K562 (cell line): ENCODE results near the gene PTRHD1. TPM values are rescaled to one million over a fixed set of nuclear protein-coding genes. Genes with fewer than 3 reads are reported as not detected.
"Not testable (repeated sequence)": the region's sequence is repeated elsewhere in the genome, so short reads cannot be mapped to it uniquely, and the experiment has no call there.

ENCODE experiments used
- ATAC-seq: fragments of 200-7000 bp; cut with Tn5 transposase; 3 replicates; pipeline ENCODE4 v1.9.1; 2020; ENCODE audit warnings: moderate library complexity
- BruUV-seq: library from RNA; stranded (reverse); fragments of 400-500 nt; replicated peaks from 2 replicates; lab custom pipeline; 2021; lab: Mats Ljungman, UMichigan
- CTCF ChIA-PET: fragments of 300-600 bp; formaldehyde crosslinking; extraction: SDS; loops from one replicate; lab custom pipeline; 2021; ENCODE audit warnings: low intra/inter-chr PET ratio; lab: Yijun Ruan, JAX
- POLR2A ChIA-PET: fragments of 300-600, 350-650 bp; sonication (Branson Sonifier 250); formaldehyde crosslinking; extraction: SDS; loops from one replicate; lab custom pipeline; 2021; ENCODE audit warnings: antibody characterized with exemption, inconsistent platforms; lab: Yijun Ruan, JAX
- DNase-seq, 4 experiments: peaks; one replicate each; pipeline versions ENCODE4 v3.0.0 to v3.0.0-alpha.2; 2011 to 2018; ENCODE audit warnings: low spot score in 3 of 4, mixed read lengths in 3 of 4; ENCODE audit errors: extremely low read depth in 1 of 4
- FAIRE-seq: peaks from 2 replicates; lab custom pipeline; 2011; peaks lifted over from hg19 to GRCh38; lab: Jason Lieb, UNC
- H2AFZ ChIP-seq: 2 replicates; pipeline ENCODE4 v1.6.0; 2011; ENCODE audit warnings: low read depth, low read length, control low read depth, inconsistent platforms
- H3K27ac ChIP-seq: fragments of 200-600 bp; 3 replicates; pipeline ENCODE4 v1.8.0; 2011; ENCODE audit warnings: low read depth, mild to moderate bottlenecking, control low read depth, inconsistent platforms, low read length, moderate library complexity, mixed read lengths; ENCODE audit errors: extremely low read depth
- H3K27me3 ChIP-seq, 2 experiments: fragments of 300-600 bp in 1 of 2; 2 replicates in 1 of 2; 3 replicates in 1 of 2; pipeline versions ENCODE4 v1.6.0 to v1.8.0; 2011; ENCODE audit warnings: inconsistent platforms in 2 of 2, low read length in 2 of 2, mild to moderate bottlenecking in 1 of 2, mixed read lengths in 1 of 2, moderate library complexity in 1 of 2; ENCODE audit not compliant: control insufficient read depth in 2 of 2, insufficient read depth in 2 of 2
- H3K36me3 ChIP-seq: fragments of 300-600 bp; 3 replicates; pipeline ENCODE4 v1.8.0; 2011; ENCODE audit warnings: mild to moderate bottlenecking, low read length, inconsistent platforms; ENCODE audit not compliant: control insufficient read depth, insufficient read depth
- H3K4me1 ChIP-seq, 2 experiments: fragments of 200-600 bp in 1 of 2; replicated peaks in 1 of 2; 2 replicates in 1 of 2; 3 replicates in 1 of 2; pipeline versions ENCODE4 v1.5.1 to v1.8.0; 2011; ENCODE audit warnings: inconsistent platforms in 2 of 2, low read length in 2 of 2, mild to moderate bottlenecking in 1 of 2, mixed read lengths in 1 of 2, moderate library complexity in 1 of 2; ENCODE audit not compliant: control insufficient read depth in 2 of 2, insufficient read depth in 2 of 2
- H3K4me2 ChIP-seq: 2 replicates; pipeline ENCODE4 v1.6.1; 2011; ENCODE audit warnings: low read length, control low read depth, inconsistent platforms, mixed read lengths; ENCODE audit not compliant: insufficient read depth
- H3K4me3 ChIP-seq: fragments of 200-600 bp; sonication (generic), shearing (Covaris generic); 2 replicates; pipeline ENCODE4 v1.5.1; 2016; ENCODE audit warnings: control low read depth, inconsistent platforms
- H3K79me2 ChIP-seq: fragments of 200-600 bp; 3 replicates; pipeline ENCODE4 v1.8.0; 2011; ENCODE audit warnings: low read length, inconsistent platforms; ENCODE audit not compliant: control insufficient read depth, insufficient read depth
- H3K9ac ChIP-seq, 2 experiments: 2 replicates each; pipeline versions ENCODE4 v1.6.0 to v1.6.1; 2011; ENCODE audit warnings: low read depth in 2 of 2, low read length in 2 of 2, control low read depth in 1 of 2, inconsistent platforms in 1 of 2, mild to moderate bottlenecking in 1 of 2, mixed read lengths in 1 of 2; ENCODE audit not compliant: insufficient read depth in 1 of 2
- H3K9me1 ChIP-seq: one replicate; pipeline ENCODE4 v1.6.0; 2011; ENCODE audit warnings: inconsistent platforms, mild to moderate bottlenecking, low read length, moderate library complexity; ENCODE audit not compliant: control insufficient read depth, insufficient read depth
- H3K9me3 ChIP-seq: replicated peaks from 2 replicates; pipeline ENCODE4 v1.5.1; 2011; ENCODE audit warnings: low read depth, low read length, inconsistent platforms; ENCODE audit not compliant: control insufficient read depth, insufficient read depth
- H4K20me1 ChIP-seq: replicated peaks from 2 replicates; pipeline ENCODE4 v1.6.1; 2011; ENCODE audit warnings: low read length, inconsistent platforms, mixed read lengths; ENCODE audit not compliant: control insufficient read depth, insufficient read depth
- FOSL1 ChIP-seq: fragments of 200-800 bp; sonication (Bioruptor generic); conservative IDR thresholded peaks from 2 replicates; pipeline ENCODE4 v1.6.1; 2016; ENCODE audit warnings: missing genetic modification characterization, missing compliant biosample characterization
- PCBP2 ChIP-seq: fragments of 200-400 bp; formaldehyde crosslinking; IDR thresholded peaks from 2 replicates; pipeline ENCODE4 v1.6.1; 2018; ENCODE audit warnings: low read length, low read depth, mild to moderate bottlenecking, moderate library complexity; ENCODE audit not compliant: poor library complexity, severe bottlenecking
- POLR2G ChIP-seq: fragments of 200-400 bp; formaldehyde crosslinking; IDR thresholded peaks from 2 replicates; pipeline ENCODE4 v1.6.1; 2017; ENCODE audit warnings: low read depth, mild to moderate bottlenecking, antibody characterized with exemption, low read length, moderate library complexity
- WGBS: fragments of 100-300 bp; shearing (Covaris generic); methylation state at CpG from one replicate; pipeline ENCODE4 v1.1.6; 2016; ENCODE audit warnings: low coverage, mixed read lengths; ENCODE audit not compliant: insufficient coverage; ENCODE audit errors: missing lambda C conversion rate; 5-methylcytosine and 5-hydroxymethylcytosine counted together
- in situ Hi-C: fragments of 300-500 bp; cut with MboI; formaldehyde crosslinking; loops from 4 replicates; pipeline ENCODE4 v1.15.0; 2018; ENCODE audit warnings: inconsistent platforms, mixed read lengths
- intact Hi-C: fragments of 100-400 bp; cut with micrococcal nuclease; formaldehyde crosslinking; loops from 2 replicates; pipeline ENCODE4 v1.14.2; 2022
- polyA plus RNA-seq, 8 experiments: library from polyadenylated mRNA; depleted of rRNA in 4 of 8; stranded (reverse) in 5 of 8; unstranded in 3 of 8; fragments of >200 nt; fragmentation: Nextera tagmentation in 2 of 8; fragmentation: Illumina TruSeq in 1 of 8; extraction: Ambion mirVana in 2 of 8; extraction: Trizol in 1 of 8; gene quantifications; 2 replicates each; pipeline versions ENCODE4 v1.2.1 to v1.2.3, GENCODE V29; 2011 to 2014; ENCODE audit warnings: inconsistent platforms in 1 of 8, missing spikeins in 1 of 8
- total RNA-seq, 7 experiments: library from RNA; depleted of rRNA in 6 of 7; stranded (reverse); fragments of >200 nt in 6 of 7; fragmentation: Illumina TruSeq in 2 of 7; extraction: Trizol in 2 of 7; gene quantifications; 2 replicates each; pipeline versions ENCODE4 v1.2.1 to v1.2.3, GENCODE V29; 2011 to 2021; ENCODE audit warnings: low replicate concordance in 1 of 7

The PTRHD1 gene
- total and polyA plus RNA-seq, 9 of the 15 experiments (the other 6 are each of a cell fraction or from before 2014, with no cell fraction given): 15.8 to 83.2 (median 46.6) TPM

DNA sequence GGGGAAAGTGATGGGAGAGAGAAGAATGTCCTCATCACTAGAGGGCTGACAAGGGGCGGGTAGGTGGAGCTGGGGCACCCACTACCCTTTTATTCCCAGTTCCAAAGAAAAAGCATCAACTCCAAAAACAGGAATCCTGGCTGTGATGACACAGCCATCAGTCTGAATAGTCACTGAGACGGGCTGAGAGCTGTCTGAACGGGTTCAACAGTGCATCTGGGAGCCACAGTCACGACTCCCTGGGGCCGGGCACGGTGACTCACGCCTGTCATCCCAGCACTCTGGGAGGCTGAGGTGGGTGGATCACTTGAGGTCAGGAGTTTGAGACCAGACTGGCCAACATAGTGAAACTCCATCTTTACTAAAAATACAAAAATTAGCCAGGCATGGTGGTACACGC is 42.2 kb upstream of the PTRHD1 start:
- H3K9ac ChIP-seq, H3K27me3 ChIP-seq, H3K4me3 ChIP-seq, FAIRE-seq, H3K79me2 ChIP-seq, CTCF ChIA-PET, BruUV-seq, ATAC-seq, H3K4me1 ChIP-seq, H3K4me2 ChIP-seq, intact Hi-C loops, DNase-seq, H3K9me3 ChIP-seq, H3K27ac ChIP-seq, H2AFZ ChIP-seq, H3K9me1 ChIP-seq, H4K20me1 ChIP-seq: not testable (repeated sequence)
- peaks cover 73% of the 10 kb centered on the region; the same call in 2 of the 3 replicates for H3K36me3 ChIP-seq
- POLR2A ChIA-PET: interaction anchor here (0.9 to 1.0 kb wide), 2 partner anchors 13 to 435 kb away, joined by 3 read pairs; no protein-coding TSS in a partner anchor
- 61% methylated on average over 7 of the region's 8 CpGs for WGBS
- 0 out of 2 replicates have a peak, but pooled peaks have one; percentile 29 for TF ChIP-seq FOSL1
- in situ Hi-C loops: loop anchor here (5.0 kb wide), 1 partner anchor 428 kb away; no protein-coding TSS in a partner anchor

DNA sequence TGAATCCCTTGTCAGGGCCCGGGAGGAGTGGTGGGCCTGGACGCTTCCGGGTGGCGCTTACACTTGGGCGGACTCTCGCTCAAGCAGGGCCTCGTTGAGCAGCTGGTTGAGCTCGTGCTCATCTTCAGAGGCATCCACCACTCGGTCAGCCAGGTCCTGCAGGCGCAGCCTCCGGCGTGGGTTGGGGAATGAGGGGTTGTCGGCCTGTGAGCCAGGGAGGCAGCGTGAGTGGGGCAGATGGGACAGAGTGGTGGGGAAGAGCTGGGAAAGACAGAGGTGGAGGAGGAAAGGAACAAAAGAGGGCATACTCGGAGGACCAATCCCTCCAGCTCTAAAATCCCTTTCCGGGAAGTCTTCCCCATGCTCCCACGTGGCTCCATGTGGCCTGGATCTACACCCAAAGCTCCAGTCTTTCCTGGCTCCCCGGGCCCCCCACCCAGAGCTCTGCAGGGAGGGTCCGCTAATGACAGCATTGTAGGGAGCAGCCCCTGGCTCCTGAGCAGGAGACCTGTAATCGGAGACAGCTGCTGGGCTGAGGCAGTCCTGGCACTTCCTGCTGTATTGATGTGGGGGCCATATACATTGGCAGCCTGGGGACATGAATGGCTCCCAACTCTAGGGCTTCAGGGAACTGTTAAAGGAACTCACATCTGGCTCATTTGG is 41.7 kb upstream of the PTRHD1 start:
- no peaks in the 10 kb centered on the region for H4K20me1 ChIP-seq
- H2AFZ ChIP-seq: no peak overlapping the region
- no peak for DNase-seq
- FAIRE-seq: no peak
- H3K27ac ChIP-seq: no peak overlapping the region
- H3K36me3 ChIP-seq: peaks cover 70% of the 10 kb centered on the region; the same call in 2 of the 3 replicates
- H3K9me3 ChIP-seq: no peaks in the 10 kb centered on the region
- intact Hi-C loops: no loop called here
- H3K79me2 ChIP-seq: no peaks in the 10 kb centered on the region
- TF ChIP-seq POLR2G (peak; percentile 44), PCBP2 (no peak)
- TF ChIP-seq, all 486 proteins: peak for 1
- H3K9ac ChIP-seq: no peak overlapping the region
- ChIA-PET POLR2A (interaction anchor here (0.9 kb wide), 1 partner anchor 435 kb away, joined by 3 read pairs; no protein-coding TSS in a partner anchor), CTCF (no interaction called here)
- H3K27me3 ChIP-seq: no peaks in the 10 kb centered on the region
- 92% methylated on average over 20 of the region's 20 CpGs for WGBS
- no TSS peak for BruUV-seq
- H3K4me3 ChIP-seq: no peak overlapping the region
- H3K9me1 ChIP-seq: no peaks in the 10 kb centered on the region
- in situ Hi-C loops: loop anchor here (5.0 kb wide), 1 partner anchor 428 kb away; no protein-coding TSS in a partner anchor
- ATAC-seq: no peak
- H3K4me2 ChIP-seq: no peak overlapping the region
- H3K4me1 ChIP-seq: peaks cover 0 to 3% of the 10 kb centered on the region in 2 experiments; a peak in 2 of 5 replicates
